Ecto neural progenitor cell (in vitro differentiated cells): ENCODE measurements around the gene OR2F1.

Experiments used
- DNase-seq: peaks from one replicate; pipeline ENCODE4 v3.0.0-alpha.2; 2018; ENCODE audit warnings: low spot score

The OR2F1 gene

GRCh38 chr7:143954135-143954534 is 509 bp upstream of the OR2F1 start:
- DNase-seq: no peak

- DNase-seq: no peak
Measured at GRCh38 chr7:143958781-143959180, 4.1 kb downstream of the OR2F1 start.

GRCh38 chr7:143960813-143961610 is 6.4 kb downstream of the OR2F1 start:
- no peak for DNase-seq

- DNase-seq: no peak
Measured at GRCh38 chr7:143965280-143965679, 10.6 kb downstream of the OR2F1 start.

- no peak for DNase-seq
Measured at GRCh38 chr7:143967398-143967797, 12.8 kb downstream of the OR2F1 start.

GRCh38 chr7:143973870-143974416 is 19.3 kb downstream of the OR2F1 start:
- no peak for DNase-seq

GRCh38 chr7:143974459-143974858 is 19.8 kb downstream of the OR2F1 start:
- DNase-seq: no peak

GRCh38 chr7:143975617-143976016 is 21.0 kb downstream of the OR2F1 start:
- DNase-seq: no peak

GRCh38 chr7:143978585-143978984 is 23.9 kb downstream of the OR2F1 start:
- no peak for DNase-seq

GRCh38 chr7:143979359-143979758 is 24.7 kb downstream of the OR2F1 start:
- DNase-seq: no peak

- DNase-seq: no peak
Measured at GRCh38 chr7:143979998-143980397, 25.4 kb downstream of the OR2F1 start.

- no peak for DNase-seq
Measured at GRCh38 chr7:143980746-143981510, 26.3 kb downstream of the OR2F1 start.

GRCh38 chr7:143983960-143984359 is 29.3 kb downstream of the OR2F1 start:
- no peak for DNase-seq

- DNase-seq: no peak
Measured at GRCh38 chr7:143987513-143987912, 32.9 kb downstream of the OR2F1 start.

- DNase-seq: no peak
Measured at GRCh38 chr7:143988976-143989745, 34.5 kb downstream of the OR2F1 start.

- DNase-seq: no peak
Measured at GRCh38 chr7:143992670-143993069, 38.0 kb downstream of the OR2F1 start.

GRCh38 chr7:143993924-143994323 is 39.3 kb downstream of the OR2F1 start:
- DNase-seq: no peak

- DNase-seq: no peak
Measured at GRCh38 chr7:144000020-144000419, 45.4 kb downstream of the OR2F1 start, which contains the start of gene OR6B1. OR6B1 (plus strand) TSS chr7:144000320; CDS start chr7:144003997, 3,677 bp downstream.

- no peak for DNase-seq
Measured at GRCh38 chr7:144001543-144001942, 46.9 kb downstream of the OR2F1 start.

- no peak for DNase-seq
Measured at GRCh38 chr7:144004703-144005102, 50.1 kb downstream of the OR2F1 start.

- no peak for DNase-seq
Measured at GRCh38 chr7:144006029-144006691, 51.5 kb downstream of the OR2F1 start.

- DNase-seq: no peak
Measured at GRCh38 chr7:144006692-144007042, 52.0 kb downstream of the OR2F1 start.
